Suppressor macrophage treated with lipopolysaccharide for 4 hours (primary cell): Measurements from ENCODE around the gene NRP1.

Source experiments
- DNase-seq: peaks from one replicate; pipeline ENCODE4 v3.0.0-alpha.2; 2020

The NRP1 gene

GRCh38 chr10:33165911-33166310 is 168.6 kb downstream of the NRP1 start:
- no peak for DNase-seq

- no peak for DNase-seq
Measured at GRCh38 chr10:33164060-33164709, 170.3 kb downstream of the NRP1 start.

- no peak for DNase-seq
Measured at GRCh38 chr10:33162248-33162575, 172.3 kb downstream of the NRP1 start.

DNA sequence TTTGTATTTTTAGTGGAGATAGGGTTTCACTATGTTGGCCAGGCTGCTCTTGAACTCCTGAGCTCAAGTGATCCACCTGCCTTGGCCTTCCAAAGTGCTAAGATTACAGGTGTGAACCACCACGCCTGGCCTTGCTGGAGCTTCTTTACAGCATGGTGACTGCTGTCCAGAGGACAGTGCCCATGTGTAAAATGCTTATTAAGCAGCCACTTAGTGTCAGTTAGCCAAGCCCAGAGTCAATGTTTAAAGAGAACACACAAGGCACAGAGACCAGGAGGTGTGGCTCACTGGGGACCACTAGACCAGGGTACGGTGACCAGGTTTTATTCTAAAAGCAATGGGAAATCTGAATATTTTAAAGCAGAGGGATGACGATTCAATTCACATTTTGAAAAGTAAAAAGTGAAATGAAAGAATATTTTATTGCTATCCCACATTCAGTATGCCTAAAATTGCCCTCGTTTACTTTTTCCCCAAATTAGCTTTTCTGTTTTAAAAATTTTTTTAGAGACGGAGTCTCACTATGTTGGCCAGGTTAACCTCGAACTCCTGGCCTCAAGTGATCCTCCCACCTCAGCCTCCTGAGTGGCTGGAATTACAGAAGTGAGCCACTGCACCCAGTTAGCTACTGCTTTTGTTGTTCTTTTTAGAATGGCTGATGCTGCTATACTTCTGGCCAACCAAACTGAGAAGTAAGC is 172.8 kb downstream of the NRP1 start:
- no peak for DNase-seq

- DNase-seq: no peak
Measured at GRCh38 chr10:33160151-33160550, 174.3 kb downstream of the NRP1 start.

DNA sequence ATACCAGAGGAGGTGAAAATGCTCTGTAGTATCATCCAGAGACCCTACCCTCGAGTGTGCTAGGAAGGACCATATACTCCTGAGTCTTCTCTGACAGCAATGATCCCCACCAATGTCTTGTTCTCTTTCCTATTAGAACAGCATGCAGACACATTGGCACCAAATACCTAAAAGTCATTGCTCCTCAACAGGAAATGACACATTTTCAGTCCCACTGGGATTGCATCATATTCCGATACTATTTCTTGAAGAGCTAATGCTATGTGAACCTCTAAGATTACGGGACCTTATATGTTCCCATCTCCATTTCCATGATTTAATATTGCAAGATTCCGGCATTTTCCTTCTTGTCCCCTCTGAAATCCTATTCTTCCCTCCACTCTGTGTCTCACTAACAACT is 177.4 kb downstream of the NRP1 start:
- DNase-seq: peak; percentile 37

- peak; percentile 52 for DNase-seq
Measured at GRCh38 chr10:33155720-33156638, 178.5 kb downstream of the NRP1 start.

- no peak for DNase-seq
Measured at GRCh38 chr10:33154590-33154989, 179.9 kb downstream of the NRP1 start.

- DNase-seq: no peak
Measured at GRCh38 chr10:33153968-33154327, 180.5 kb downstream of the NRP1 start.

DNA sequence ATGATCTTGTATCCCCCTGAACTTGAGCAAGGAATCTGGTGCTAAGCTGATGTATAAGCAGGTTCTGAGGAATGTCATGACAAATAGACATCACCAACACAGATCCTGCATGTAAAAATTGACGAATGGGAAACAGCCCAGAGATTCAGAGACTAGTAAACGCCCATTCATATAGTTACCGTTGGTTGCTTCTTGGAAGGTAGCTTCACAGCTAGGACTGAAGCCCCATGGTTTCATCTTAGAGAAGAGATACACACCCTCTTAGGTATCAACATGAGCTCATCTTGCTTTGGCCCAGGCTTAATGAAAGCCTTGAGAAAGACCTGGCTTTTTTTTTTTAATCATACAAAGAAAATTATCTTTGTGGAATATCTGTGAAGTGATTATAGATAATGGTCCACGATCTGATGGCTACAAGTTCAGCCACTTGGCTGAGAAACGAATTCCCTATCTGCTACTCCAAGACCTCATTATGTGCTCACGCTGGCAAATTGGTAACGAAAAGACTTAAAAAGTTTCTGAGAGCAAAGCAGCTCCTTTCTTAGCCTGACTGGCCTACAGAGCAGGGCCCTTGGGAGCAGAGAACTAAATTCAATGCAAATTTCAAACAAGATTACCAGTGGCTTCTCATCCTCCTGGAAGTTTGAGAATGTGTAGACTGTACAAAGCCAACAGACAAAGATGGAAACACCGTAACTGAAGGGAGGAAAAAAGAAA is 181.1 kb downstream of the NRP1 start:
- DNase-seq: no peak

DNA sequence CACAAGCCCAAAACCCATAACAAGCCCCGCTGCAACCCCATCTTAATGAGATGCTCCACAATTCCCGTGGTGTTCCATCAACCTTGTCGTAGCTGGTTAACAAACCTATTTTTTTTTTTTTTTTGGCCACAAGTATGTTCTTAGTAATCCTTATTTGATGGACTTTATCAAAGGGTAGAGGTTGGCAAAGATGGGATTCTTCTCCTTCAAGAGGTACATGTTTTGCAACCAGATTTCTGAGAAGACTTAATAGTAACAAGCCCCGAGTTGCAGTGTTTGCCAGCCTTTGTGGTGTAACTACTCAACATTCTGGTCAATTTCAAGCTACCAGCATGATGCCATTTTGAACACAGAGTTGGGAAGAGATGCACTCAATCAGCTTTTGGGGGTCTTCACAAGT is 181.7 kb downstream of the NRP1 start:
- DNase-seq: no peak

GRCh38 chr10:33152146-33152545 is 182.3 kb downstream of the NRP1 start:
- no peak for DNase-seq

DNA sequence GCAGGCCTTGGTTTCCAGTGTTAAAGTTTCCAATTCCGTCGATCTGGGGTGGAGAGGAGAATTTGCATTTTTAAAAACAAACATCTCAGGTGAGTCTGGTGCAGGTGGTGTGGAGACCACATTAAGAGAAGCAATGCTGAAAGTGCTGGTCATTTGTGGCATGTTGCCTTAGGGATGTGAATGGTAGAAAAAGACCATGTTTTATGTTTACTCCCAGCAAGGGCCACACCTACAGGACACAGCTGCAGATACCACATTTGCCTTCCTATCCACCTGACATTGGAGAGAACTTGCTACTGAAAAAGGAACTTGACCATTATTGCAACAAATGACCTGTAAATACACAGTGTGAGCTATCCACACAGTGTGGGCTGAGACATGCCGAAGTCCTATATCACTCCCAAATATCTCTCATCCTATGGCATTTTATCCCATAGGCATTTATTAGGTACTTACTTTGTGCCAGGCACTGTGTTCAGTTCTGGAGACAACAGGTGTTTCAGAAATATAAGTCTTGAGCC is 183.1 kb downstream of the NRP1 start:
- no peak for DNase-seq

GRCh38 chr10:33150889-33151288 is 183.6 kb downstream of the NRP1 start:
- no peak for DNase-seq

DNA sequence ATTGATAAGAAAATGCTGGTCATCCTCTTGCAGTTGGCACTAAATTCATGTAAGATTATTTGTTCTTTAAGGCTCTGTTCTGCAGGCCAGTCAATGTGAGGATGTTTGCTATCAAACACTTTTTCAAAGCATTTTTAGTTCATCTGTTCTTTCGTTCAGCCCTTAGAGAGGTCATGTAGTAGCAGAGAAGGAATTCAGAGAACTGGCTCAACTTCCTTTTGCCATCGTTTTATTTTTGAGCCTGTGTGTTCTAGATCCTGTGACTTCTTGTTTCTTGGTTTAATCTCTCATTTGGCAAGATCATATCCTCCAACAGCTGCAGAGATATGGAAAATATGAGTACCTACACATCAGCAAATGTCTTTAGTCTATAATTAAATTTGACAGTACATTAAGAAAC is 184.3 kb downstream of the NRP1 start:
- DNase-seq: no peak

GRCh38 chr10:33147013-33147310 is 187.5 kb downstream of the NRP1 start:
- DNase-seq: no peak

GRCh38 chr10:33146189-33147012 is 188.1 kb downstream of the NRP1 start:
- DNase-seq: no peak

DNA sequence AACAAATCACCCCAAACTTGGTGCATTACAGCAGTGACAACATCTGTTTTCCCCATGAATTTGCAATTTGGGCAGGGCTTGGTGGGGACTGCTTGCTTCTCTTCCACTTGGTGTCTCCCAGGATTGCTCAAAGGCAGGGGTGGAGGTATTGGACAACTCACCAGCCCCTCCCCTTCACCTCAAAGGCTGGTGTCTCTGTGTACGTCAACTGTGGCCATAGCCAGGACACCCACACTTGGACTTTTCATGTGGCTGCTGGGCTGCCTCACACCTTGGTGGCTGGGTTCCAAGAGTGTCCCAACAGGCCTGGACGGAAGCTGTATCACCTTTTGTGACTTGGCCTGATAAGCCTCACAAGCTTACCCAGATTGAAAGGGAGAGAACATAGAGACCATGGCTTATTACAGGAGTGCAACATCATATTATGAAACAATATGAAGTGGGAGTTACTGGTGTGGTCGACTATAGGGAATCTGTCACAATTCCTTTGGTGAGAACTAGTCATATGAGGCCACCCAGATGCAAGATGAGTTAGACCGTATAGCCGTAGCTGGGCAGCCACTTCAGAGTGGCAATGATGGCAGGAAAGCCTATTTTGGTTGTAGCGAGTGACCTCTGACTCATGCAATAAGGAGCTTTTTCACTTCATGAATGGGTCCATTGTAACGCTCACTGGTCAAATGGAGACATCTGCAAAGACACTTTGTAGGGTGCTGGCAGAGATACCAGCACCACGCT is 188.8 kb downstream of the NRP1 start:
- peak; percentile 28 for DNase-seq

DNA sequence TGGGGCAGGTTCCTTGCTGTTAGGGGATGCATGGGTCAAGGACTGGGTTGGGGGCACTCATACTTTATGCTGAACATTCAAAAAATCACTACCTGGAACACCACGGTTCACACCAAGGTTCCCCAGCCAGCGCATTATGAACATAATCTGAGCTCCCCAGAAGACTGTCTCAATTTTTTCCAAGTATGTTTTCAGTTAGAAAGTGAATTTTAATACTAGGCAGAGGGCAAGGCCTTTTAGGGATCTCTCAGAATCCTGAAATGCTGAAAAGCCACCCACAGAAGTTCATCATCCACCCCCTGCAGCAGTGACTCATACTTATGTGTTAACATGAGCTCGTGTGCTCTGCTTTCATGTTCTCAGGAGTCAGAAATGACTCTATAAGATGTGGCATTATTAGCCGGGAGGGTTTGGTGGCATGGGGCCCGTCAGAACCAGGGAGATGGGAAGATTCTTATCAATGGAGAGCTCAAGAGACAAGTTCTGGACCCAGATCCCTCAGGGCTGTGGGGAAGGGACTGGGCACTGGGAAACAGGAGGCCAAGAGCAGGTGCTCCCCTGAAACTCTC is 191.2 kb downstream of the NRP1 start:
- peak; percentile 82 for DNase-seq

GRCh38 chr10:33142295-33142694 is 192.2 kb downstream of the NRP1 start:
- peak; percentile 22 for DNase-seq

- no peak for DNase-seq
Measured at GRCh38 chr10:33141251-33141650, 193.2 kb downstream of the NRP1 start.
